ENCODE data around the gene ALDH2.

ALDH2 gene

GRCh38 chr12:111773801-111774551, 7.2 kb downstream of the ALDH2 start:
- no peak overlapping the region for H3K27ac ChIP-seq (ENCODE audit: low read depth, low read length)
- no peaks in the 10 kb centered on the region for H3F3A ChIP-seq (ENCODE audit: control insufficient read depth, insufficient read depth)
- H3K36me3 ChIP-seq (ENCODE audit: control insufficient read depth, low read length), result no peaks in the 10 kb centered on the region
- TF ChIP-seq EZH2phosphoT487 (IDR thresholded peaks at IDR 0.05; ENCODE audit: borderline replicate concordance, low read length) (no peak), CTCF (IDR thresholded peaks at IDR 0.05; ENCODE audit: low read depth, low read length, poor library complexity, severe bottlenecking) (no peak)
- H3K9me3 ChIP-seq (ENCODE audit: control insufficient read depth, insufficient read depth, low read length), result no peaks in the 10 kb centered on the region
- peaks cover 10% of the 10 kb centered on the region; the same call in 1 of the 2 replicates for H3K79me2 ChIP-seq (ENCODE audit: control insufficient read depth, low read length)
- no peaks in the 10 kb centered on the region for H3K9me2 ChIP-seq (replicated peaks; ENCODE audit: control insufficient read depth, low read length)
- H3K4me2 ChIP-seq (ENCODE audit: low read length), result peak overlapping the region; percentile 20; the same call in 1 of the 2 replicates
- H3K27me3 ChIP-seq (ENCODE audit: control insufficient read depth, low read length), result no peaks in the 10 kb centered on the region
- no peak overlapping the region for H3K4me3 ChIP-seq (ENCODE audit: low read length)
- peaks cover 34% of the 10 kb centered on the region for H3K4me1 ChIP-seq (ENCODE audit: control insufficient read depth, low read length)
- H4K20me1 ChIP-seq (ENCODE audit: control insufficient read depth, insufficient read depth, low read depth, low read length), result no peaks in the 10 kb centered on the region

- peak overlapping the region; percentile 61 for H3K4me3 ChIP-seq (ENCODE audit: low read length)
- H3K27ac ChIP-seq (ENCODE audit: low read depth, low read length), result peak overlapping the region; percentile 79
- no peaks in the 10 kb centered on the region for H3K9me3 ChIP-seq (ENCODE audit: control insufficient read depth, insufficient read depth, low read length)
- H3K4me1 ChIP-seq (ENCODE audit: control insufficient read depth, low read length), result peaks cover 38% of the 10 kb centered on the region
- TF ChIP-seq EZH2phosphoT487 (IDR thresholded peaks at IDR 0.05; ENCODE audit: borderline replicate concordance, low read length) (no peak), CTCF (IDR thresholded peaks at IDR 0.05; ENCODE audit: low read depth, low read length, poor library complexity, severe bottlenecking) (no peak)
- no peaks in the 10 kb centered on the region for H3K36me3 ChIP-seq (ENCODE audit: control insufficient read depth, low read length)
- peaks cover 10% of the 10 kb centered on the region; the same call in 1 of the 2 replicates for H3K79me2 ChIP-seq (ENCODE audit: control insufficient read depth, low read length)
- H4K20me1 ChIP-seq (ENCODE audit: control insufficient read depth, insufficient read depth, low read depth, low read length), result no peaks in the 10 kb centered on the region
- peak overlapping the region; percentile 69 for H3K4me2 ChIP-seq (ENCODE audit: low read length)
- H3F3A ChIP-seq (ENCODE audit: control insufficient read depth, insufficient read depth), result no peaks in the 10 kb centered on the region
- H3K9me2 ChIP-seq (replicated peaks; ENCODE audit: control insufficient read depth, low read length), result no peaks in the 10 kb centered on the region
- H3K27me3 ChIP-seq (ENCODE audit: control insufficient read depth, low read length), result no peaks in the 10 kb centered on the region
Measured at GRCh38 chr12:111775205-111776193, 8.8 kb downstream of the ALDH2 start.

GRCh38 chr12:111776836-111777344, 10.2 kb downstream of the ALDH2 start:
- H3K9me3 ChIP-seq (ENCODE audit: control insufficient read depth, insufficient read depth, low read length), result no peaks in the 10 kb centered on the region
- no peaks in the 10 kb centered on the region for H3F3A ChIP-seq (ENCODE audit: control insufficient read depth, insufficient read depth)
- peaks cover 38% of the 10 kb centered on the region for H3K4me1 ChIP-seq (ENCODE audit: control insufficient read depth, low read length)
- H3K4me3 ChIP-seq (ENCODE audit: low read length), result no peak overlapping the region
- H3K4me2 ChIP-seq (ENCODE audit: low read length), result no peak overlapping the region
- no peak for TF ChIP-seq EZH2phosphoT487 (IDR thresholded peaks at IDR 0.05; ENCODE audit: borderline replicate concordance, low read length)
- no peak for TF ChIP-seq CTCF (IDR thresholded peaks at IDR 0.05; ENCODE audit: low read depth, low read length, poor library complexity, severe bottlenecking)
- no peaks in the 10 kb centered on the region for H3K9me2 ChIP-seq (replicated peaks; ENCODE audit: control insufficient read depth, low read length)
- H3K36me3 ChIP-seq (ENCODE audit: control insufficient read depth, low read length), result 0 out of 2 replicates have a peak, but pooled peaks cover 3% of the 10 kb centered on the region
- H3K27me3 ChIP-seq (ENCODE audit: control insufficient read depth, low read length), result no peaks in the 10 kb centered on the region
- no peaks in the 10 kb centered on the region for H4K20me1 ChIP-seq (ENCODE audit: control insufficient read depth, insufficient read depth, low read depth, low read length)
- H3K27ac ChIP-seq (ENCODE audit: low read depth, low read length), result no peak overlapping the region
- peaks cover 10% of the 10 kb centered on the region; the same call in 1 of the 2 replicates for H3K79me2 ChIP-seq (ENCODE audit: control insufficient read depth, low read length)

Measured in DOHH2 (cell line).